HEK293 (cell line): ENCODE data around the gene PLPP1.

Source experiments
- ATF2 ChIP-seq: fragments of 450-650 bp; formaldehyde crosslinking; IDR thresholded peaks from 2 replicates; pipeline ENCODE4 v1.5.1; 2016; ENCODE audit warnings: missing biosample characterization, missing genetic modification characterization, low read depth
- HOXD13 ChIP-seq: sonication (generic); formaldehyde crosslinking; IDR thresholded peaks from 2 replicates; pipeline ENCODE4 v1.8.0; 2022; ENCODE audit warnings: missing genetic modification reagents, borderline replicate concordance
- SCRT2 ChIP-seq: fragments of 450-650 bp; formaldehyde crosslinking; IDR thresholded peaks from 2 replicates; pipeline ENCODE4 v1.5.1; 2016; ENCODE audit warnings: missing biosample characterization, missing genetic modification characterization
- SP2 ChIP-seq: fragments of 450-650 bp; formaldehyde crosslinking; IDR thresholded peaks from 2 replicates; pipeline ENCODE4 v1.5.1; 2016; ENCODE audit warnings: missing biosample characterization, missing genetic modification characterization
- TCF7L2 ChIP-seq: IDR thresholded peaks from 2 replicates; pipeline ENCODE4 v1.6.1; 2011; ENCODE audit warnings: low read depth, mild to moderate bottlenecking, inconsistent platforms, low read length, moderate library complexity, borderline replicate concordance
- ZNF114 ChIP-seq: fragments of 450-650 bp; formaldehyde crosslinking; IDR thresholded peaks from 2 replicates; pipeline ENCODE4 v1.5.0; 2017; ENCODE audit warnings: missing biosample characterization, missing genetic modification characterization
- ZNF311 ChIP-seq: fragments of 450-650 bp; formaldehyde crosslinking; IDR thresholded peaks from 2 replicates; pipeline ENCODE4 v1.5.1; 2017; ENCODE audit warnings: missing biosample characterization, missing genetic modification characterization, borderline replicate concordance
- ZNF335 ChIP-seq: fragments of 450-650 bp; formaldehyde crosslinking; conservative IDR thresholded peaks from 2 replicates; pipeline ENCODE4 v1.5.1; 2016; ENCODE audit warnings: missing biosample characterization, missing genetic modification characterization
- ZNF510 ChIP-seq: fragments of 450-650 bp; formaldehyde crosslinking; IDR thresholded peaks from 2 replicates; pipeline ENCODE4 v1.5.1; 2018; ENCODE audit warnings: mild to moderate bottlenecking, missing genetic modification characterization, missing biosample characterization; ENCODE audit not compliant: insufficient replicate concordance
- ZNF529 ChIP-seq: fragments of 450-650 bp; formaldehyde crosslinking; IDR thresholded peaks from 2 replicates; pipeline ENCODE4 v1.5.1; 2017; ENCODE audit warnings: missing genetic modification characterization, missing biosample characterization; ENCODE audit not compliant: insufficient replicate concordance
- ZNF549 ChIP-seq: fragments of 450-650 bp; IDR thresholded peaks from 2 replicates; pipeline ENCODE4 v1.5.1; 2018; ENCODE audit warnings: missing biosample characterization, missing genetic modification characterization, mild to moderate bottlenecking, inconsistent platforms, moderate library complexity
- TF ChIP-seq, protein P1 (sequence below): fragments of 450-650 bp; formaldehyde crosslinking; IDR thresholded peaks from 2 replicates; pipeline ENCODE4 v1.5.1; 2016; ENCODE audit warnings: missing biosample characterization, missing genetic modification characterization
- TF ChIP-seq, protein P2 (sequence below): fragments of 450-650 bp; formaldehyde crosslinking; IDR thresholded peaks from 2 replicates; pipeline ENCODE4 v1.5.1; 2017; ENCODE audit warnings: missing biosample characterization, missing genetic modification characterization

DNA sequence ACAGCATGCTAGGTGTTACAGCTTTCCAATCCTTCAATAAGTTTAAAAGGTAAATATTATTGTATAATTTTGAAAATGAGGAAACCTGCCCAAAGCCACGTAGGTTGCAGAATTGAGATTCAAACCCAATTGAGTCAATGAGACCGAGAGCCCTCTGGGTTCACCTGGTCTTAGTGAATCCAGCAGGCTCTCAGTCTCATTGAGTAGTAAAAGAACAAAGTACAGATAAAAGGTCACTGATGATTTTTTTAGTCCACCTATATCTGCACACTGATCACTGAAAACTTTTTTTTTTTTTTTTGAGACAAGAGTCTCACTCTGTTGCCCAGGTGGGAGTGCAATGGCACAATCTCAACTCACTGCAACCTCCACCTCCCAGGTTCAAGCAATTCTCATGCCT lies 27.2 kb downstream of the PLPP1 start:
- no peak for TF ChIP-seq HOXD13 (CRISPR knock-in tag)
- TF ChIP-seq ZNF114 (tag by site-specific recombination): no peak
- TF ChIP-seq ATF2 (tag by site-specific recombination): no peak
- TF ChIP-seq ZNF529: no peak
- TF ChIP-seq ZNF549 (tag by site-specific recombination): no peak
- TF ChIP-seq ZNF510: no peak
- no peak for TF ChIP-seq ZNF335 (tag by site-specific recombination)
- TF ChIP-seq ZNF311 (tag by site-specific recombination): no peak
- TF ChIP-seq, protein P1, sequence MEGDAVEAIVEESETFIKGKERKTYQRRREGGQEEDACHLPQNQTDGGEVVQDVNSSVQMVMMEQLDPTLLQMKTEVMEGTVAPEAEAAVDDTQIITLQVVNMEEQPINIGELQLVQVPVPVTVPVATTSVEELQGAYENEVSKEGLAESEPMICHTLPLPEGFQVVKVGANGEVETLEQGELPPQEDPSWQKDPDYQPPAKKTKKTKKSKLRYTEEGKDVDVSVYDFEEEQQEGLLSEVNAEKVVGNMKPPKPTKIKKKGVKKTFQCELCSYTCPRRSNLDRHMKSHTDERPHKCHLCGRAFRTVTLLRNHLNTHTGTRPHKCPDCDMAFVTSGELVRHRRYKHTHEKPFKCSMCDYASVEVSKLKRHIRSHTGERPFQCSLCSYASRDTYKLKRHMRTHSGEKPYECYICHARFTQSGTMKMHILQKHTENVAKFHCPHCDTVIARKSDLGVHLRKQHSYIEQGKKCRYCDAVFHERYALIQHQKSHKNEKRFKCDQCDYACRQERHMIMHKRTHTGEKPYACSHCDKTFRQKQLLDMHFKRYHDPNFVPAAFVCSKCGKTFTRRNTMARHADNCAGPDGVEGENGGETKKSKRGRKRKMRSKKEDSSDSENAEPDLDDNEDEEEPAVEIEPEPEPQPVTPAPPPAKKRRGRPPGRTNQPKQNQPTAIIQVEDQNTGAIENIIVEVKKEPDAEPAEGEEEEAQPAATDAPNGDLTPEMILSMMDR: no peak
- no peak for TF ChIP-seq SP2
- TF ChIP-seq, protein P2, sequence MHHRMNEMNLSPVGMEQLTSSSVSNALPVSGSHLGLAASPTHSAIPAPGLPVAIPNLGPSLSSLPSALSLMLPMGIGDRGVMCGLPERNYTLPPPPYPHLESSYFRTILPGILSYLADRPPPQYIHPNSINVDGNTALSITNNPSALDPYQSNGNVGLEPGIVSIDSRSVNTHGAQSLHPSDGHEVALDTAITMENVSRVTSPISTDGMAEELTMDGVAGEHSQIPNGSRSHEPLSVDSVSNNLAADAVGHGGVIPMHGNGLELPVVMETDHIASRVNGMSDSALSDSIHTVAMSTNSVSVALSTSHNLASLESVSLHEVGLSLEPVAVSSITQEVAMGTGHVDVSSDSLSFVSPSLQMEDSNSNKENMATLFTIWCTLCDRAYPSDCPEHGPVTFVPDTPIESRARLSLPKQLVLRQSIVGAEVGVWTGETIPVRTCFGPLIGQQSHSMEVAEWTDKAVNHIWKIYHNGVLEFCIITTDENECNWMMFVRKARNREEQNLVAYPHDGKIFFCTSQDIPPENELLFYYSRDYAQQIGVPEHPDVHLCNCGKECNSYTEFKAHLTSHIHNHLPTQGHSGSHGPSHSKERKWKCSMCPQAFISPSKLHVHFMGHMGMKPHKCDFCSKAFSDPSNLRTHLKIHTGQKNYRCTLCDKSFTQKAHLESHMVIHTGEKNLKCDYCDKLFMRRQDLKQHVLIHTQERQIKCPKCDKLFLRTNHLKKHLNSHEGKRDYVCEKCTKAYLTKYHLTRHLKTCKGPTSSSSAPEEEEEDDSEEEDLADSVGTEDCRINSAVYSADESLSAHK (tag by site-specific recombination): no peak
- TF ChIP-seq SCRT2 (tag by site-specific recombination): no peak
- no peak for TF ChIP-seq TCF7L2
